HL-60/S4 (cell line): Measurements from ENCODE around the gene C8G.

Experiments
- in situ Hi-C: fragments of 300-500 bp; cut with MboI; formaldehyde crosslinking; loops from 2 replicates; pipeline ENCODE4 v1.14.3; 2022; ENCODE audit warnings: low sequenced_read_pairs

The C8G gene

DNA sequence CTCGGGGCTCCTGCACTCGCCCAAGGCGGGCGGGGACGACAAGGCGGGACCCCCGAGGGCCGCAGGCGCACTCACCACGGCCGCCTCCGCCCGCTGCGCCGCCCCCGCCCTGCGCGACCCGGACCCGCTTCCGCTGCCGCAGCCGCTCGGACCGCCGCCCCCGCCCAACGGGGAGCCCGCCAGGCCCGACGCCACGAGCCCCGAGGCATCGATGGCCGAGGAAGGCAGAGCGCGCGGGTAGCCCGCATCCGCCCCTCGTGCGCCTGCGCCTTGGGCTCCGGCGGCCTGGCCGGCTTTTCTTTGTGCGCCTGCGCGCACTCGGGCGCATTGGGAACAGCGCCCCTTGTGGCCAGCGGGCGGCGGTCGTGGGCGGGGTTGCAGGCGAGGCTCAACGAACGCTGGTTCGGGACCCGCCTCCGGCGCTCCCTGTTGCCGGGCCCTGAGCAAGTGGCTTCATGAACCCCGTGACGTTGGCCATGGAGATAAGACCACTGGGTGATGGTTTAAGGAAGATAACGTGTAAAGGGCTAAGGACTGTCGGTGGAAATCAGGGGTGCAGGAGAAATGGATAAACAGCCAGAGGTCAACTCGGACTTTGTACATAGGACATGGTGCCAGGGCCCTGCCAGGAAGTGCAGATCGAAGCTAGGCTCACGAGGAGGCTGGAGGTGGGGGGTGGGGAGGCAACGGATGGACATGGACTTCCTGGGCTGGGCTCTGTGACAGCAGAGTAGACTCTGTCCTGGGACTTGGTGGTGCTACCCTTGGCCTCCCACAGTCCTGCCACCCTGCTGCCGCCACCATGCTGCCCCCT lies at the start of gene C8G, which contains the start of gene FBXW5:
Gene C8G, plus strand, starts transcription at position 725 of the 814 bp plus-strand sequence. Its CDS starts 78 bp downstream, at position 803.
Gene FBXW5, minus strand, starts transcription at position 220 of the 814 bp plus-strand sequence. CDS start 655 bp downstream, outside the sequence.
- in situ Hi-C loops = no loop called here

DNA sequence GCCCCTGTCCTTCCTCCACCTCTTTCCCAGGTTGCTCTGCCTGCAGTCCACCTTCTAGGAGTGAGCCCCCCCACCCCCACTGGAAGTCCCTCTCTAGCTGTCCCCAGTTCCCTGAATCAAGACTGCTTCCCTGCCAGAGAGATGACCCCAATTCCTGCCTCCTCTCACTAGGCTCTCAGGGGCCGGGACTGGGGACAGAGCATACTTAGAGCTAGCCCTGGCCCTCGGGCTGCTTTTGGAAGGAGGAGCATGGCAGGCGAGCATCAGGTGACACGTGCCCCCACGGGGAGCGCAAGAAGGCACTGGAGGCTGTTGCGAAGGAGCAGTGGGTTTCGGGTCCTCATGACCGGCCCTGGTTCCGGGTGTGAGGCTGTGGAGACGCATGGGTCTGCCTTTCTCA lies 49.0 kb upstream of the C8G start:
- in situ Hi-C loops = no loop called here

DNA sequence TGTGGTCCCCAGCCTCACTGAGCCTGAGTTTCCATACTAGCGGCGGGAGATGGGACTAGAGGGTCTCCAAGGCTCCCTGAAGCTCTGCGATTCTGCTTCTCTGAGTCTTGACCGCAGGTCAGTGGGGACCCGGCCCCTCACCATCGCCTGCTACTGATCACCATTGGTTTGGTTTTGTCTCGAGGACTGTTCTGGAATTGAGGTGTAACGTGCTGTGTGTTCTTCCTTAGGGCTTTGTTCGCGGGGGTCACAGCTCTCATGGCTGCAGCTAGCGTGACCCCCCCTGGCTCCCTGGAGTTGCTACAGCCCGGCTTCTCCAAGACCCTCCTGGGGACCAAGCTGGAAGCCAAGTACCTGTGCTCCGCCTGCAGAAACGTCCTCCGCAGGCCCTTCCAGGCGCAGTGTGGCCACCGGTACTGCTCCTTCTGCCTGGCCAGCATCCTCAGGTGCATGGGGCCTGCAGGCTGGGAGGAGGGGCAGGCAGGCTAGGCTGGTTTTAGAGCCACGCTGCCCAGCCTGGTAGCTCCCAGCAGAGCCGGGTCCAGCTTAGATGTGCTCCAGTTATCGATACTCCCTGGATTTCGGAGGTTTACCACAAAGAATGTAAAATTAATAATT lies 46.5 kb upstream of the C8G start:
- in situ Hi-C loops = no loop called here

DNA sequence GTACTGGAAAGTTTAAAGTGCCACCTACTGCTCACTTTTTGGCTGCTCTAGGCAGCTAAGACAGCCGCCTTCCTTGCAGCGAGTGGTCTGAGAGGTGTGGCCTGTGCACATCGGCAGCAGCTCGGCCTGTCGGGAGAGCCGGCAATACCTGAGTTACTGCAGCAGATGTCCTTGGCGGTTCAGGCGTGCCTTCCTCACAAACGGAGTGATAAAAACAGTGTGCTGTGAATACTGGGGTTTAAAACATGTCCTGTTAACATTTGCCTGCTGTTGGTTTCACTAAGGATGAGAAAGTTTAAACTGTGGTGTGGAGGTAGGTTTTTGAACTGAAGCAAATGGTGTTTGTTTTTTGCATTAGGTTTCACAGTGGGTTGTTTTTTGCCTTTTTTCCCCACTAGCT lies 45.8 kb upstream of the C8G start:
- in situ Hi-C loops = no loop called here

DNA sequence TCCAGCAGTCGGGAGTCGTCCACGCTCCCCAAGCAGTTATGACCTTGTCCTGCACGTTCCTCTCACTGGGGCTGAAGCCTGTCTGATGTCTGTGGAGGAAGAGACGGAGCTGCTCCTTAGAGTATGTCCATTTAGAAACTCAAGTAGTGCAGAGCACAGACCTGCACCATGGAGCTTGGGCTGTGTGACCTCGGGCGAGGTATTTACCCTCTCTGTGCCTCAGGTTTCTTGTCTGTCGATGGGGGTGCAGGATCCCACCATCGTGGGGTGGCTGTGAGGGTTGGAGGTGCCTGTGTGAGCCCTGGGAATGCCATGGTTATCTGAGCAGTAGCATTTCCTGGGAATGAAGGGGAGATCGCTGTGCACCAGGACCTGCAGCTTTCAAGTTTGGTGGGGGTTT lies 44.5 kb upstream of the C8G start:
- in situ Hi-C loops = no loop called here

DNA sequence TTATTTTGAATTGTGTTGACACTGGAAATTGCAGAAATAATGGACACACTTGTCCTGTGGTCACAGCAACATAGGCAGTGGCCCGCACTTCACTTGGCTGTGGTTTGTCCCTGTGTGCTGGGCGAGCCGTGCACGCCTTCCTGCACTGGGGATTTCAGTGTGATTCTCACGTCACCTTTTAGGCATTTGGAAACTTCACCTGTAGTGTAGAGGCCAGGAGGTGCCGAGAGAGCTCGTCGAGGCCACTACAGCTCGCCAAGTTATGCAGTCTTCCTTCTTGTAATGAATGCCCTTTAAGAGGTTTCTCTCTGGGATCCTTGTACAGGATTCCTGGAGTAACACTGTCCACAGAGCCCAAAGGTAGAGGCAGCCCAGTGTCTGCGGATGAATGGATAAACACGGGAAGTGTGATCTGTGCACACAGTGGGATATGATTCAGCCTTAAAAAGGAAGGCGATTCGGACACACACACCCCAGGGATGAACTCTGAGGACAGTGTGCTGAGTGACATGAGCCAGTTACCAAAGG lies 44.0 kb upstream of the C8G start:
- in situ Hi-C loops = no loop called here

DNA sequence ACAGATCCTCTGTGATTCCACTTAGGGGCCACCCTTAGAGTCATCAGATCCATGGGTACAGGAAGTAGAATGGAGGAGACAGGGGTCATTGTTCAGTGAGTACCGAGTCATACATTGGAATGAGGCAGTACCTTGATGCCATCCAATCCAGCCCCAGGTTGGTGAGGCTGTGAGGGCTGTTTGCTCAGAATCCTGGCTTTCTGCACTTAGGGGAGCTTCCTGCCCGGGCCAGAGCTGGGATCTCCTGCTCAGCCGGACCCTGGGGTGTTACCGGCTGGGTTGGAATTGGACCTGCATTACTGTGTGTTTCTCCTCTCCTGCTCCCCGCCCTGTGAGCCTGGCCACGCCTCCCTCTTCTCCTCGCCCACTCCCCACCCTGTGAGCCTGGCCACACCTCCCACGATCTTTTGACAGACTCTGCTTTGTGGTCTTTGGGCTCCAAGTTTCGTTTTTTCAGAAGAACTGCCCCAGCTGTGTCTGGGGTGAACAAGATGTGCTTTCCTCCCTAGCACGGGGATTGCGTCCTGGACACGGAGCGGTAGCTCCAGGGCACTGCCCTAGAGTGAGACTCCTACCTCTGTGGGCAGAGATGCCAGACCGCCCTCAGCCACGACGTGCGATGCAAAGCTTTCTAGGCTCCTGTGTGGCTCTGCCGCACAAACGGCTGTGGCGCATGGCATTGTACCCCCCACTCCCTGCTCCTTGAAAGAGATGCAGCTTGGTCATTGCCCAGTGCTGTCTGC lies 43.4 kb upstream of the C8G start:
- in situ Hi-C loops = no loop called here

DNA sequence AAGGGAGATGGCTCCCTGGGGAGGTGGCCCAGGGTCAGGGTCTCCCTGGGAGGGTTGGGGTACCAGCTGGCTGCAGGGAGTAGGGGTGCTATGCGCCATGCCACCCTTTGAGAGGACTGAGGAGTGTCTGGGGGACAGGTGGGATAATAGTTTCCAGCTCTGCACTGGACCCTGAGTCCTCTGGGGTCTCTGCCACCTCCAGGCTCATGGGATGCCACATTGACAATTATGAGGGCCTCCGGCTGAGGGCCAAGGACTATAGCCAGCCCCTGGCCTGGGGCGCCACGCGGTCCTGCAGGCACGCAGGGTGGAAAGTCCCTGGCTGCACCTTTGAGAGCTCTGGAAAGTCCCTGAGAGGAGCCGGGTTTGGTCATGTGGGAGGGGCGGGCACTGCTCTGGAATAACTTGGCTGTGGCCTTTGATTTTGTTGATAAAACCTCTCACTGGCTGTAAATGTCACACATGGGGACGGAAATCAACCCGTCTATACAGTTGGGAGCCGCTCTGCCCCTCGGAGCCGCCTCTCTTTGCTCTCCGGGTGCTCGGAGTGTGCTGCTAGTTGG lies 42.7 kb upstream of the C8G start:
- in situ Hi-C loops = no loop called here

DNA sequence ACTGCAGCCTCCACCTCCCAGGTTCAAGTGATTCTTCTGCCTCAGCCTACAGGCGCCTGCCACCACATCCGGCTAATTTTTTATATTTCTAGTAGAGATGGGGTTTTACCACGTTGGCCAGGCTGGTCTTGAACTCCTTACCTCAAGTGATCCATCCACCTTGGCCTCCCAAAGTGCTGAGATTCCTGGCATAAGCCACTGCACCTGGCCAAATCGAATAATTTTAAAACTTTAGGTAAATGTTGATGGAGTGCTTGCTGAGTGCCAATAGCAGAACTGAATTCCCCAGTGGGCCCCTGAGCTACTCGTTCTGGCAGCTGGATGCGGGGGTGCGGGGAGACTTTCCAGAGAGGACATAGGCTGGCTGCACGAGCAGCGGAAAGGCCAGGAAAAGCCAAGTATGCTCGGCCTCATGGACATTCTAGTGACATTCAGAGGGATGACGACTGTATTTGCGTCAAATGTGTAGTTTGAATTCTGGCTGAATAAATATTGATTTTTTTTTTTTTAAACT lies 41.9 kb upstream of the C8G start:
- in situ Hi-C loops = no loop called here

DNA sequence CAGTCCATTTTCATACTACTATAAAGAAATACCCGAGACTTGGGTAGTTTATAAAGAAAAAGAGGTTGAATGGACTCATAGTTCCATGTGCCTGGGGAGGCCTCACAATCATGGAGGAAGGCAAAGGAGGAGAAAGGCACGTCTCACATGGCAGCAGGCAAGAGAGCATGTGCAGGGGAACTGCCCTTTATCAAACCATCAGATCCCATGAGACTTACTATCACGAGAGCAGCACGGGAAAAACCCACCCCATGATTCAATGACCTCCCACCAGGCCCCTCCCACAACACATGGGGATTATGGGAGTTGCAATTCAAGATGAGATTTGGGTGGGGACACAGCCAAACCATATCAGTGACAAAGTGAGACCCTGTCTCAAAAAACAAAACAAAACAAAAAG lies 38.8 kb upstream of the C8G start:
- in situ Hi-C loops = no loop called here

DNA sequence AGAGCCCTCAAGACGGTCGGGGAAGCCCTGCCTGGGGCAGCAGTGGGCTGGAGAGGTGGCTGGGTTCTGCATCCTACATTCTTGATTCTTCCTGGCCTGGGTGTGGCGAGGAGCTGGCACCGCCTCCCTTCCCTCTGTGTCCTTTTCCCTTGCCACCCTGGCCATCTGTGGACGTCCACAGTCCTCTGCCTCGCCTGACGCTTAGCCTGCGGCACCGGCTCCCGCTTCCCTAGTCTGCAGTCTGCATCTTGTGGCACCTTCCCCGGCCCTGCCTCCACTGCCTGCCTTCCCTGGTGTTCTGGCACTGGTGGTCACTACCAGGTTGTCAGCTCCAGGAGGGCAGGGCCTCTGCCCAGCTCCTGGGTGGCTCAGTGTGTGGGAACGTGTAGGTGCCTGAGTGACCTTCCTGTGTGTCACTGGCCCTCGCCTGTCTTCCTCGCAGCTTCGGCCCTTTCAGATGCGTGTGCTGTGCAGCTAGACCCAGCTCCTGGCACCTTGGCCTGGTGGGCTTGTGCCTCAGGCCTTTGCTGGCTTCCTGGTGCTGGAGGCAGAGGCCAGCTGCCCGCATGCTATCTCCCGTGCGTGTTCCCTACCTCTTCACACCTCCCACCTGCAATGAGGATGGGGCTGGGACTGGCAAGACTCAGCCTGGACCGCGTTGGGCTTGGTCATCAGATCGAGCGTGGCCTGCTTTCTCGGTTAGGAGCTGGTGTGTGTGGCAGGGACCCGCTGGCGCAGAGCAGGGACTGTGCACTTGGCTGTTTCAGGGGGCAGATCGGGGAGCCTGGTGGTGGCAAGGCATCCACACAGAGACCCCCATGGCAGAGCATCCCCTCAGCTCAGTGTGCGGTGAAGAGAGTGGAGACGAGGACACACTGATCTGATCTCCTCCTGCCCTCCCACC lies 37.8 kb upstream of the C8G start:
- in situ Hi-C loops = no loop called here

DNA sequence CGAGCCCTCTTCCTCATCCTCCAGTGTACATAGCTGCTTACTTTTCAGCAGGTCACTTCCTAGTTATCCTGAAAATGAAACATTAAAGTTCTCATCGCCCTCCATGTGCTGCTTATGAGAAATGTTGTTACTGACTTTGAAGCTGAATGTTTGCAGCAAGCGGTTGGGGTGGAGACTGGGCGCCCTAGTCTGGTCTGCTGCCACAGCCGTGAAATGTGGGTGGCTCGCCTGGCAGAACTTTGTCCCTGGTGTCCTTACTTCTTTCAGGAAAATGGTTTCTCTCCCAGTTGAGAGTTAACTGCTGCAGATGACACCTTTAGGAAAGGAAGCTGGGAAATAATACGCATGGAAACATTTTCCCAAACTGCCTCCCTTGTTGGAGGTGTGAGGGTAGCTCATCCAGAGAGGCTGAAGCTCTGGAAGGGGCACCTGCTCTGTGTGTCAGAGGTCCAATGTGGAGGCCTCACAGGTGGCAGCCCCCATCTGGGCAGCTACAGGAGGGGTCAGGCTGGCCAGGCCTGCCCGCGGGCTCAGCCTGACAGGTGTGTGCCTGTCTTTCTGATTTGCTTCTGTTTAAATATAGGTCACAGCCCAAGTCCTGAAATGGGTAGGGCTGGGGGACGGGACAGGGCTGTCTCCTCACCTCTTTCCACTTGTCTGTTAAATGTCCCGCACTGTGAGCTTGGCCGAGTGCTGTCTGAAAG lies 34.7 kb upstream of the C8G start:
- in situ Hi-C loops = no loop called here

DNA sequence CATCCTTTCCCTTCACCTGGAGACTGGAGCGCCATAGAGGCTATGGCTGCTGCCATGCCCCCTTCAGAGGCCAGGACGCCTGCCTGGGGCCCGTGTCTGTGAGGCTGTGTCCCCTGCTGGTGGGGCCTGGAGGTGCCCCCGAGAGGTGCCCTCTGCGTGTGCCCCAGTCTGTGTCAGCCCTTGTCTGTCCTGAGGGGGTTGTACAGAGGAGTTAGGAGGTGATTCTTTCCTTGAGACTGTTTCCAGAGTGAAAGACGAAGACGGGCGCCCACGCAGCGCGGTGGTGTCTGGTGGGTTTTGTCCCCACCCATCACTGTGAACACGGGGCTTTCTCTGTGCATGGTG lies 34.2 kb upstream of the C8G start:
- in situ Hi-C loops = no loop called here

DNA sequence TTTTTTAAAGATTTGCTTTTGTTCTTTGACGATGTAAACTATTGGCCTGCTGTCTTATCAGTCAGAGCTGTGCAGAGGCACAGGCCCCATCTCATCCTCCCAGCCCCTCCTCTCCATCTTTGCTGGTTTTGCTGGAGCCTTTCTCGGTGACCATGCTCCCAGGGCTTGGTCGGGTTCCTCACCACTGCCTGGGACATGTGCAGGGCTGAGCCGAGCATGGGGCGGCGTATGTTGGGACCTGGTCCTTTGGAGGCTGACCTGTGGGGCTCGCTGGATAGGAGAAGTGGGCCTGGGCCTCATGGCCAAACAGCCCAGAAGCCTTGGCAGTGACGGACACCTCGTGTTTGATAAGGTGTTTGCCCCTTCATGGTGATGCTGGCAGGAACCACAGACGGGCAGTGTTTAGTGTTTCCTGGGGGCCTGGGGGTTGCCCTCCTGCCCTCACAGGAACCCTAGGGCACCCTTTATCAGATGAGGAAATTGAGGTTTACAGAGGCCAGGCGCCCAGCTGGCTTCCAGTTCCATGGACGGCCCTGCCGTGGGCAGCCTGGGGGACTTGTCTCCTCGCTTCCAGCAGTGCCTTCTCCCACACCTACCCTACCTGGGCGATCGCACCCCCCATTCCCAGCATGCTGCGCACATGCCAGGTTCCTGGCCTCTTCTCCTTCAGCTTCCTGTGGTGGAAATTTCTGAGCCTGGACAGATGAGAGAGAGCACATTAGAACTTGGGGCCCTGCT lies 31.2 kb upstream of the C8G start:
- in situ Hi-C loops = no loop called here

DNA sequence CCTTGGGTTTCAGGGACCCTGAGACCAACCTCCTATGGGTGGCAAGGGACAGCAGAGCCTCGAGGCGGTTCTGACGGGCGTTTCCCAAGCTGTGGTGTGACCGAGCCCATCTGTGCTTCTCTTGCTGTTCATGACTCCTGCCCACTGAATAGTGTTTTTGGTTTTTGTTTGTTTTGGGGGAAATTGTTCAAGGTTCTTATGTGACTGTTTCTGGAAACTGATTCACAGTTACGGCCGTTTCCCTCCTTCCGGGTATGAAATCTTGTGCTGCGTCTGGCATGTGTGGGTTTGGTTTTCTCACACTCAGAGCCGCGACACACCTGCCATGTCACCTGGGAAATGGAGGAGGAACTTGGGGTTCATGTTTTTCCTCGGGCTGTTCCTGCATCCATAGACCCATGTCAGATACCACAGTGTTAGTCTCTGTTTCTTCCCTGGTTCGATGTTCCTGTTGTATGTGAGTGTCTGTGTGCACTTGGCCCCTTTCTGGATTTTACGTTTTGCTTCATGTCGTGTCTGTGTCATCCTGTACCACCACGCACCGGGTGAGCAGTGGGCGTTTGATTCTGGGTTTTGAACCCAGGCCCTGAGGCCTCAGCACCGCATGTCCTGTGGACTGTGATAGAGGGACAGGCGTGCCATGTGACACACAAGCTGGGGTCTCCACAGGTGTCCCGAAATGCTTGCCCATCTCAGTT lies 29.3 kb upstream of the C8G start:
- in situ Hi-C loops = no loop called here

DNA sequence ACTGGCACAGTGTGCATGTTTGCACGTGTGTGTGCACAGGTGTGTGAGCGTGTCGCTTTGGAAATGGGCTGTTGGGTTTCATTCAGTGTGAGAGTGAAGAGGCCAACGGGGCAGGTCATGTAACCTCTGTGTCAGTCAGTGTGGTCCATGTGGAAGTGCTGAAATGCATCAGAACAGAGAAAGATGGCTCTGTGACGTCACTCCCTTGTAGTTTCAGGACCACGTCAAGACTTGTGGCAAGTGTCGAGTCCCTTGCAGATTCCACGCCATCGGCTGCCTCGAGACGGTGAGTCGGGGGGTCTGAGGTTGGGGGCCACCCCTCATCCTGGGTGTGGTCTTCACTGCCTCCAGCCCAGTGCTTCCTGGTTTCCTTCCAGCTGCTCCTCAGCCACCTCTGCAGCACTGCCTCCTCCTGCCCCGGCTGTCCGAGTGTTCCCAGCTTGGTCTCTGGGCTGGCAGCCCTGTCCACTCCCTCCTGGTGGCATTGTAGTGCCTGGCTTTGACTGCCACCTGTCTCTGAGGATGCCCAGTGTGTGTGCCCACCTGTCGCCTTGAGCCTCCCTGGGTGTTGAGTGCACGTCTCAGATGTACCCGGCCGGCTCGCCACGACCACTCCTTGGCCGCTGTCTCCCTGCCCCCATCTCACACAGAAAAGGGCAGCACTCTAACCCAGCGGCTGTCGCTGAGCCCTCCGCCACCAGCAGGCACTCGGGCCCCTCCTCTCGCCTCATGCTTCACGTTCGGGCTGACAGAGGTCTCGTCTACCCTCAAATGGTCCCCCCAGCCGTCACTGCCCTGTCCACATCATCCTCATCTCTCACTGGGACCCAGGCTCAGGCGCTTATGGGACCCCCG lies 28.5 kb upstream of the C8G start:
- in situ Hi-C loops = no loop called here

DNA sequence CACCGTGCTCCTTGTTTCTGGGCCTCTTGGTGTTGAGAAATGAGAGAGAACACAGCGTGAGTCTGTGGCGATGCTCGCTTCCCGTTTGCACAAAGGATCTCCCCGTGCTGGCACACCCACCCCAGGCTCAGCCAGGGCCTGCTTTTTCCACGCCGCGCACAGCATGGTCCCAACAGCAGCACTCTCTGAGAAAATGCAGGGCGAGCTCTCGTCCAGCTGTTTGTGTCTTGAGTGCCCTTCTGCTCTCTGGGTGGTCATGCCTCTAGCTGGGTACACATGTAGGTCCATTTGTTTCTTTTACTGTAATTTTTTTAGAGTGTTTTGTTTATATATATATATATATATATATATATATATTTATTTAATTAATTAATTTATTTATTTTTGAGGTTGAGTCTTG lies 27.1 kb upstream of the C8G start:
- in situ Hi-C loops = no loop called here
